ENCODE data around the gene B3GALT6. TPM values are rescaled to one million over a fixed set of nuclear protein-coding genes. Genes with fewer than 3 reads are reported as not detected.
A peak's percentile ranks its signal among the peaks of the same experiment; 100 is the strongest.

The B3GALT6 gene
- total RNA-seq, 1 experiment from 2014 or later: 20.0 TPM

DNA sequence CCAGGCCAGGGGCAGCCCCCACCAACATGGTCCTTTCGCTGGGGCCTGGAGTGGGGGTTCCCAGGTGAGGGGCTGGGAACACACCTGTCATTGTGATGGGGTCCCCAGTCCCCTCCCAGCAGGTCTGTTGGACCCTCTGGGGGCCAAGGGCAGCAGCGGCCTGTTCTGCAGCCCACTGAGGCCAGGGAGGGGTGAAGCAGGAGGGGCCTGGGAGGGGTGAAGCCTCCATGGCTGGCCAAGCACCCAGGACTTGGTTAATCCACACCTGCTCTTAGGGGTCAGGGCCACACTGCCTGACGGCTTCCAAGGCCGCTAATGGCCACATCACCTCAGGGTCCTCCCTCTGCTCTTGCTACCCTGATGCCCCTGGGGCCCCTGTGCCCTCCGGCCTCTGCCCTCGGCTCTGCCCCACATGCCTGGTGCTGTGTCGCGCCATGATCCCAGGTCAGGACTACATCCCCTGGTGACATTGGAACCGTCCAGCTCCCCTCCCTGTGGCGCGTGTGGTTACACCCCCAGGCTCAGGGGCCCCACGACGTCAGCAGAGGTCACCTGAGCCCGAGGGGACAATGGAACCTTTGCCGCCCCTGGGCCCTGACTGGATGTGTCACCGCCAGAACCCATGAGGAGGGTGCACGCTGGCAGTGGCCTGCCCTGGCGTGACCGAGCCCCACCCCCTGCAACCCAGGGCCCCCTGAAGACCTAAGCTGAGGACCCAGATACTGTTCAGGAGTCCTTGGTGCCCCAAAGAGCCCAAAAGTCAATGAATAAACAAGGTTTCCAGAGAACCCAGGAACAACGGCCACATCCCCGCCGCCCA is 32.7 kb upstream of the B3GALT6 start:
- ATAC-seq (no peak), DNase-seq (ENCODE audit: low spot score) (no peak)
- ChIA-PET POLR2A (interaction anchor here (0.6 kb wide), 1 partner anchor 25 kb away, joined by 3 read pairs; no protein-coding TSS in a partner anchor), CTCF (interaction anchor here (1.1 to 1.3 kb wide), 2 partner anchors 77 to 166 kb away, joined by 4 read pairs; no protein-coding TSS in a partner anchor)
- Mint-ChIP-seq H3K36me3 (peaks cover 9% of the 10 kb centered on the region), H3K4me3 (no peak overlapping the region), H3K4me1 (peaks cover 3% of the 10 kb centered on the region; the same call in 1 of the 2 replicates), H3K27me3 (ENCODE audit: low read depth) (peaks cover 16% of the 10 kb centered on the region), H3K9me3 (peaks cover 10% of the 10 kb centered on the region), H3K27ac (no peak overlapping the region)
- no peak for TF ChIP-seq FOXK1 (CRISPR knock-in tag; IDR thresholded peaks at IDR 0.05)
- no peak for TF ChIP-seq CBFB (CRISPR knock-in tag; IDR thresholded peaks at IDR 0.05; ENCODE audit: low read depth)
- no peak for TF ChIP-seq ZNF219 (CRISPR knock-in tag; IDR thresholded peaks at IDR 0.05; ENCODE audit: borderline replicate concordance)

DNA sequence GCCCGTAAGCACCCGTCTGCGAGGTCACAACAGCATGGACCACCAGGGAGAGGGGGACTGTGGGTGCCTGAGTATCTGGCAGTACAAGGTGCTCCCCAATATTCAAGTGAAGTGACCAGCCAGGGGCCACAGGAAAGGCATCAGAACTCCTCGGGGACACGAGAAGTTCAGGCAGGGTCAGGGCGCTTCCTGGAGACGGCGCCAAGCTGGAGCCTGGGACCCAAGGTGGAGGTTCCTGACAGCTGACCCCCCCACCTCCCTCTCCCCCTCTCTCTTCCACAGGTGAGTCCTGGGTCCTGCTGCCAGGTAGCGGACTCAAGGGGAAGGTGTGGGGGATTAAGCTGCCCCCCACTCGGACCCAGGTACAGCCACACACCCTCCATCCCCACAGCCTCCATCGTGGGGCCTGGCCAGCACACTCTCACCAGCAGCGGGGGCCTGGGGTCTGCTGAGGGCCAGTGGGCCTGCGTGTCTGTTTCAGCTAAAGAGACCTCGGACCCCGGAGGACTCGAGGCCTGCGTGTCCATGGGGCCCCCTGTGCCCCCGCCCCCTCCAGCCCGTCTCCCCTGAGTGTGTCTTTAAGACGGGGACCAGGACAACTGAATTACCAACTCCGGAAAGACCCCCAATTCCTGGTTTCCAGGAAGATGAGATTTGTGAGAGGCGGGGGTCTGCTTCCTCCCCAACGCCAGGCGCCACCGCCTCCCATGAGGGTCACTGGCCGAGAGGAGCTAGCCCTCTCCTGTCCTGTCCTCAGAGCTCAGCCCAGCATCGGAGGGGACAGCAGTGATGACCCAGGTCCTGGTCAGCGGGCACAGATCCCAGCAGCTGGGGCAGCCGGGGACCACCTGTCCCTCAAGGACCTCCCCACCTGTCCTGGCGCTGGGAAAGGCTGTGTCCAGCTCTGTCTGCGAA is 31.8 kb upstream of the B3GALT6 start:
- Mint-ChIP-seq H3K36me3 (peaks cover under 1% of the 10 kb centered on the region; the same call in 1 of the 2 replicates), H3K27me3 (ENCODE audit: low read depth) (peaks cover 8% of the 10 kb centered on the region), H3K4me3 (peak overlapping the region; percentile 45), H3K27ac (no peak overlapping the region), H3K4me1 (peaks cover 3% of the 10 kb centered on the region; the same call in 1 of the 2 replicates), H3K9me3 (peaks cover 1% of the 10 kb centered on the region; the same call in 1 of the 2 replicates)
- DNase-seq (ENCODE audit: low spot score) (no peak), ATAC-seq (no peak)
- ChIA-PET CTCF (interaction anchor here (1.1 to 1.3 kb wide), 2 partner anchors 78 to 167 kb away, joined by 4 read pairs; no protein-coding TSS in a partner anchor), POLR2A (no interaction called here)
- TF ChIP-seq, protein P1, sequence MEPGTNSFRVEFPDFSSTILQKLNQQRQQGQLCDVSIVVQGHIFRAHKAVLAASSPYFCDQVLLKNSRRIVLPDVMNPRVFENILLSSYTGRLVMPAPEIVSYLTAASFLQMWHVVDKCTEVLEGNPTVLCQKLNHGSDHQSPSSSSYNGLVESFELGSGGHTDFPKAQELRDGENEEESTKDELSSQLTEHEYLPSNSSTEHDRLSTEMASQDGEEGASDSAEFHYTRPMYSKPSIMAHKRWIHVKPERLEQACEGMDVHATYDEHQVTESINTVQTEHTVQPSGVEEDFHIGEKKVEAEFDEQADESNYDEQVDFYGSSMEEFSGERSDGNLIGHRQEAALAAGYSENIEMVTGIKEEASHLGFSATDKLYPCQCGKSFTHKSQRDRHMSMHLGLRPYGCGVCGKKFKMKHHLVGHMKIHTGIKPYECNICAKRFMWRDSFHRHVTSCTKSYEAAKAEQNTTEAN (CRISPR knock-in tag; IDR thresholded peaks at IDR 0.05): no peak
- TF ChIP-seq, protein P2, sequence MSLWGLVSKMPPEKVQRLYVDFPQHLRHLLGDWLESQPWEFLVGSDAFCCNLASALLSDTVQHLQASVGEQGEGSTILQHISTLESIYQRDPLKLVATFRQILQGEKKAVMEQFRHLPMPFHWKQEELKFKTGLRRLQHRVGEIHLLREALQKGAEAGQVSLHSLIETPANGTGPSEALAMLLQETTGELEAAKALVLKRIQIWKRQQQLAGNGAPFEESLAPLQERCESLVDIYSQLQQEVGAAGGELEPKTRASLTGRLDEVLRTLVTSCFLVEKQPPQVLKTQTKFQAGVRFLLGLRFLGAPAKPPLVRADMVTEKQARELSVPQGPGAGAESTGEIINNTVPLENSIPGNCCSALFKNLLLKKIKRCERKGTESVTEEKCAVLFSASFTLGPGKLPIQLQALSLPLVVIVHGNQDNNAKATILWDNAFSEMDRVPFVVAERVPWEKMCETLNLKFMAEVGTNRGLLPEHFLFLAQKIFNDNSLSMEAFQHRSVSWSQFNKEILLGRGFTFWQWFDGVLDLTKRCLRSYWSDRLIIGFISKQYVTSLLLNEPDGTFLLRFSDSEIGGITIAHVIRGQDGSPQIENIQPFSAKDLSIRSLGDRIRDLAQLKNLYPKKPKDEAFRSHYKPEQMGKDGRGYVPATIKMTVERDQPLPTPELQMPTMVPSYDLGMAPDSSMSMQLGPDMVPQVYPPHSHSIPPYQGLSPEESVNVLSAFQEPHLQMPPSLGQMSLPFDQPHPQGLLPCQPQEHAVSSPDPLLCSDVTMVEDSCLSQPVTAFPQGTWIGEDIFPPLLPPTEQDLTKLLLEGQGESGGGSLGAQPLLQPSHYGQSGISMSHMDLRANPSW (CRISPR knock-in tag; conservative IDR thresholded peaks at IDR 0.05; ENCODE audit: low read depth): no peak
- TF ChIP-seq, protein P3, sequence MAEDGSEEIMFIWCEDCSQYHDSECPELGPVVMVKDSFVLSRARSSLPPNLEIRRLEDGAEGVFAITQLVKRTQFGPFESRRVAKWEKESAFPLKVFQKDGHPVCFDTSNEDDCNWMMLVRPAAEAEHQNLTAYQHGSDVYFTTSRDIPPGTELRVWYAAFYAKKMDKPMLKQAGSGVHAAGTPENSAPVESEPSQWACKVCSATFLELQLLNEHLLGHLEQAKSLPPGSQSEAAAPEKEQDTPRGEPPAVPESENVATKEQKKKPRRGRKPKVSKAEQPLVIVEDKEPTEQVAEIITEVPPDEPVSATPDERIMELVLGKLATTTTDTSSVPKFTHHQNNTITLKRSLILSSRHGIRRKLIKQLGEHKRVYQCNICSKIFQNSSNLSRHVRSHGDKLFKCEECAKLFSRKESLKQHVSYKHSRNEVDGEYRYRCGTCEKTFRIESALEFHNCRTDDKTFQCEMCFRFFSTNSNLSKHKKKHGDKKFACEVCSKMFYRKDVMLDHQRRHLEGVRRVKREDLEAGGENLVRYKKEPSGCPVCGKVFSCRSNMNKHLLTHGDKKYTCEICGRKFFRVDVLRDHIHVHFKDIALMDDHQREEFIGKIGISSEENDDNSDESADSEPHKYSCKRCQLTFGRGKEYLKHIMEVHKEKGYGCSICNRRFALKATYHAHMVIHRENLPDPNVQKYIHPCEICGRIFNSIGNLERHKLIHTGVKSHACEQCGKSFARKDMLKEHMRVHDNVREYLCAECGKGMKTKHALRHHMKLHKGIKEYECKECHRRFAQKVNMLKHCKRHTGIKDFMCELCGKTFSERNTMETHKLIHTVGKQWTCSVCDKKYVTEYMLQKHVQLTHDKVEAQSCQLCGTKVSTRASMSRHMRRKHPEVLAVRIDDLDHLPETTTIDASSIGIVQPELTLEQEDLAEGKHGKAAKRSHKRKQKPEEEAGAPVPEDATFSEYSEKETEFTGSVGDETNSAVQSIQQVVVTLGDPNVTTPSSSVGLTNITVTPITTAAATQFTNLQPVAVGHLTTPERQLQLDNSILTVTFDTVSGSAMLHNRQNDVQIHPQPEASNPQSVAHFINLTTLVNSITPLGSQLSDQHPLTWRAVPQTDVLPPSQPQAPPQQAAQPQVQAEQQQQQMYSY (CRISPR knock-in tag; IDR thresholded peaks at IDR 0.05): no peak
- TF ChIP-seq PRRX2 (CRISPR knock-in tag; IDR thresholded peaks at IDR 0.05) (no peak), NR1H2 (CRISPR knock-in tag; IDR thresholded peaks at IDR 0.05) (no peak), ZBTB21 (CRISPR knock-in tag; IDR thresholded peaks at IDR 0.05; ENCODE audit: borderline replicate concordance) (no peak), MYBL2 (CRISPR knock-in tag; IDR thresholded peaks at IDR 0.05) (no peak), ZNF416 (CRISPR knock-in tag; IDR thresholded peaks at IDR 0.05) (no peak), ZNF232 (CRISPR knock-in tag; IDR thresholded peaks at IDR 0.05) (no peak), OVOL2 (CRISPR knock-in tag; IDR thresholded peaks at IDR 0.05; ENCODE audit: borderline replicate concordance) (no peak), ZNF219 (CRISPR knock-in tag; IDR thresholded peaks at IDR 0.05; ENCODE audit: borderline replicate concordance) (no peak), ZNF138 (CRISPR knock-in tag; conservative IDR thresholded peaks at IDR 0.05) (no peak)
- TF ChIP-seq, protein P4, sequence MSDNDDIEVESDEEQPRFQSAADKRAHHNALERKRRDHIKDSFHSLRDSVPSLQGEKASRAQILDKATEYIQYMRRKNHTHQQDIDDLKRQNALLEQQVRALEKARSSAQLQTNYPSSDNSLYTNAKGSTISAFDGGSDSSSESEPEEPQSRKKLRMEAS (CRISPR knock-in tag; IDR thresholded peaks at IDR 0.05): no peak
- TF ChIP-seq, protein P5, sequence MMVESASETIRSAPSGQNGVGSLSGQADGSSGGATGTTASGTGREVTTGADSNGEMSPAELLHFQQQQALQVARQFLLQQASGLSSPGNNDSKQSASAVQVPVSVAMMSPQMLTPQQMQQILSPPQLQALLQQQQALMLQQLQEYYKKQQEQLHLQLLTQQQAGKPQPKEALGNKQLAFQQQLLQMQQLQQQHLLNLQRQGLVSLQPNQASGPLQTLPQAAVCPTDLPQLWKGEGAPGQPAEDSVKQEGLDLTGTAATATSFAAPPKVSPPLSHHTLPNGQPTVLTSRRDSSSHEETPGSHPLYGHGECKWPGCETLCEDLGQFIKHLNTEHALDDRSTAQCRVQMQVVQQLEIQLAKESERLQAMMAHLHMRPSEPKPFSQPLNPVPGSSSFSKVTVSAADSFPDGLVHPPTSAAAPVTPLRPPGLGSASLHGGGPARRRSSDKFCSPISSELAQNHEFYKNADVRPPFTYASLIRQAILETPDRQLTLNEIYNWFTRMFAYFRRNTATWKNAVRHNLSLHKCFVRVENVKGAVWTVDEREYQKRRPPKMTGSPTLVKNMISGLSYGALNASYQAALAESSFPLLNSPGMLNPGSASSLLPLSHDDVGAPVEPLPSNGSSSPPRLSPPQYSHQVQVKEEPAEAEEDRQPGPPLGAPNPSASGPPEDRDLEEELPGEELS (CRISPR knock-in tag; IDR thresholded peaks at IDR 0.05): no peak
- TF ChIP-seq, protein P6, sequence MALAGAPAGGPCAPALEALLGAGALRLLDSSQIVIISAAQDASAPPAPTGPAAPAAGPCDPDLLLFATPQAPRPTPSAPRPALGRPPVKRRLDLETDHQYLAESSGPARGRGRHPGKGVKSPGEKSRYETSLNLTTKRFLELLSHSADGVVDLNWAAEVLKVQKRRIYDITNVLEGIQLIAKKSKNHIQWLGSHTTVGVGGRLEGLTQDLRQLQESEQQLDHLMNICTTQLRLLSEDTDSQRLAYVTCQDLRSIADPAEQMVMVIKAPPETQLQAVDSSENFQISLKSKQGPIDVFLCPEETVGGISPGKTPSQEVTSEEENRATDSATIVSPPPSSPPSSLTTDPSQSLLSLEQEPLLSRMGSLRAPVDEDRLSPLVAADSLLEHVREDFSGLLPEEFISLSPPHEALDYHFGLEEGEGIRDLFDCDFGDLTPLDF (CRISPR knock-in tag; IDR thresholded peaks at IDR 0.05): no peak

Data from WTC11 (cell line).